Colonic mucosa (tissue), 4 donors: ENCODE measurements around the gene SERINC5. TPM values are rescaled to one million over a fixed set of nuclear protein-coding genes. Genes with fewer than 3 reads are reported as not detected.
A peak's percentile ranks its signal among the peaks of the same experiment; 100 is the strongest.

Experiments used
- DNase-seq: peaks from one replicate; pipeline ENCODE4 v3.0.0-alpha.2; 2020
- H3K27ac ChIP-seq: fragments of 200-600 bp; one replicate; pipeline ENCODE4 v1.8.0; 2021
- H3K27me3 ChIP-seq: fragments of 200-600 bp; one replicate; pipeline ENCODE4 v1.8.0; 2021
- H3K36me3 ChIP-seq: fragments of 200-600 bp; one replicate; pipeline ENCODE4 v1.8.0; 2021
- H3K4me1 ChIP-seq: fragments of 200-600 bp; one replicate; pipeline ENCODE4 v1.8.0; 2021; ENCODE audit warnings: mild to moderate bottlenecking
- H3K4me3 ChIP-seq: fragments of 200-600 bp; one replicate; pipeline ENCODE4 v1.8.0; 2021
- H3K9ac ChIP-seq, 2 donors: one replicate each; pipeline ENCODE4 v1.7.0; 2013; ENCODE audit warnings: control low read depth in 2 of 2, low read depth in 2 of 2, low read length in 2 of 2
- H3K9me3 ChIP-seq: fragments of 200-600 bp; one replicate; pipeline ENCODE4 v1.8.0; 2021
- intact Hi-C: fragments of 100-400 bp; cut with DNase I; formaldehyde crosslinking; loops from one replicate; pipeline ENCODE4 v1.14.1; 2022
- total RNA-seq, 2 donors: library from RNA; stranded (reverse); fragmentation: NEBNext Ultra II Directional in 1 of 2; extraction: Animal tissue kit (Norgen Biotek cat#: 25700) in 1 of 2; gene quantifications; one replicate each; pipeline ENCODE4 v1.2.1, GENCODE V29; 2021
- TF ChIP-seq, protein P1 (sequence below): fragments of 200-600 bp; IDR thresholded peaks from one replicate; pipeline ENCODE4 v1.8.0; 2022; ENCODE audit warnings: antibody characterized with exemption, mild to moderate bottlenecking
- donor health status: healthy.
- donor health status: DM: no; HTN: no; CAD: no.
- donor health status: DM: no; HTN: no; CAD: no.

Gene SERINC5
- total RNA-seq, 2 donors from 2014 or later, result 138 to 141 TPM

GRCh38 chr5:80213466-80213865 lies 42.4 kb downstream of the SERINC5 start:
- Histone ChIP-seq H3K36me3 (no peaks in the 10 kb centered on the region), H3K9ac (peak overlapping the region in 1 of 2 donors; percentile 10), H3K27me3 (no peaks in the 10 kb centered on the region), H3K4me3 (no peak overlapping the region), H3K27ac (no peak overlapping the region), H3K9me3 (no peaks in the 10 kb centered on the region), H3K4me1 (peaks cover 4% of the 10 kb centered on the region)
- TF ChIP-seq, protein P1, sequence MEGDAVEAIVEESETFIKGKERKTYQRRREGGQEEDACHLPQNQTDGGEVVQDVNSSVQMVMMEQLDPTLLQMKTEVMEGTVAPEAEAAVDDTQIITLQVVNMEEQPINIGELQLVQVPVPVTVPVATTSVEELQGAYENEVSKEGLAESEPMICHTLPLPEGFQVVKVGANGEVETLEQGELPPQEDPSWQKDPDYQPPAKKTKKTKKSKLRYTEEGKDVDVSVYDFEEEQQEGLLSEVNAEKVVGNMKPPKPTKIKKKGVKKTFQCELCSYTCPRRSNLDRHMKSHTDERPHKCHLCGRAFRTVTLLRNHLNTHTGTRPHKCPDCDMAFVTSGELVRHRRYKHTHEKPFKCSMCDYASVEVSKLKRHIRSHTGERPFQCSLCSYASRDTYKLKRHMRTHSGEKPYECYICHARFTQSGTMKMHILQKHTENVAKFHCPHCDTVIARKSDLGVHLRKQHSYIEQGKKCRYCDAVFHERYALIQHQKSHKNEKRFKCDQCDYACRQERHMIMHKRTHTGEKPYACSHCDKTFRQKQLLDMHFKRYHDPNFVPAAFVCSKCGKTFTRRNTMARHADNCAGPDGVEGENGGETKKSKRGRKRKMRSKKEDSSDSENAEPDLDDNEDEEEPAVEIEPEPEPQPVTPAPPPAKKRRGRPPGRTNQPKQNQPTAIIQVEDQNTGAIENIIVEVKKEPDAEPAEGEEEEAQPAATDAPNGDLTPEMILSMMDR, result no peak
- no peak for DNase-seq
- intact Hi-C loops, result no loop called here

DNA sequence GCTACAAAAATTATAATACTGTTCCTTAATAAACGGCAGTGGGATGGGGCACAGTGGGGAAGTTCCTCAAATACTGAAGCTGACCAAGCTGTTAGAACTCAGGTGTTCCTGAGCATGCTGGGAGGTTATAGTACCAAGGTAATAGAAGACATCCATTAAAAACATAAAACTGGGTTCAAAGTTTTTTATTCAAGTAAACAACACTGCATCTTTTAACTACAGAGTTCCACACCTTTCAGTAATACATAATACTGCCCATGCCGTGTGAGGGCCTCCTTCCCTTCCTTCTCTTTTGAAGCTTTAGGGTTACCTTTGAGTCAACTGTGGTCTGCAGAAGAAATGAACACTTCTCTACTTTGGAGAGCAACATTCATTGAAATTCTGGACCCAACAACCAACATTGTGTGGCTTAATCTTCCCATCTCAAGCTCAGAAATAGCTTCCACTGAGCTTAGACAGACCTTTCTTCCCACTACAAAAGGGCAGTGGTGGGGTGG lies 43.6 kb downstream of the SERINC5 start:
- intact Hi-C loops, result no loop called here
- no peak for DNase-seq
- Histone ChIP-seq H3K27ac (no peak overlapping the region), H3K36me3 (no peaks in the 10 kb centered on the region), H3K9ac (peak overlapping the region in 1 of 2 donors; percentile 15), H3K4me1 (no peaks in the 10 kb centered on the region), H3K4me3 (no peak overlapping the region), H3K9me3 (no peaks in the 10 kb centered on the region), H3K27me3 (no peaks in the 10 kb centered on the region)
- TF ChIP-seq, protein P1, result no peak

GRCh38 chr5:80211327-80211726 lies 44.5 kb downstream of the SERINC5 start:
- no peaks in the 10 kb centered on the region for H3K27me3 ChIP-seq
- H3K36me3 ChIP-seq, result no peaks in the 10 kb centered on the region
- TF ChIP-seq, protein P1, result no peak
- H3K9me3 ChIP-seq, result no peaks in the 10 kb centered on the region
- intact Hi-C loops, result no loop called here
- no peaks in the 10 kb centered on the region for H3K4me1 ChIP-seq
- no peak overlapping the region for H3K4me3 ChIP-seq
- H3K9ac ChIP-seq, result no peak overlapping the region
- H3K27ac ChIP-seq, result no peak overlapping the region
- DNase-seq, result no peak

DNA sequence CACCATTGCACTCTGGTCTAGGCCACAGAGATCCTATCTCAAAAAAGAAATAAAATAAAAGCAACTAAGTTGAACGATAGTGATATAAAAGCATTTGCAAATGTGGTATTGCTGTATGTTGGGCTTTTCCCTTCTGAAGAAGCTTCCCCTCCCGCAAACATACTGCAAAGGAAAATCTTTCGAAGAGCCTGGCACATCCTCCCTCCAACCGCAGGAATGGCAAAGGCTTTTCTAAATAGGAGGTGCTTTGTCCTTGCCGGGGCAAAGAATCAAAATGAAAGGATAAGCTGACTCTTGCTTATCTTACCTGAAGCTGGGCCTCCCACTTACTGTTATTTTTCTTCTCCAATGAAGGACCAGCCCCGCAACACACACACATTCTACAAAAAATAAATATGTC lies 45.8 kb downstream of the SERINC5 start:
- intact Hi-C loops, result no loop called here
- no peak overlapping the region for H3K4me3 ChIP-seq
- TF ChIP-seq, protein P1, result no peak
- no peaks in the 10 kb centered on the region for H3K9me3 ChIP-seq
- H3K27me3 ChIP-seq, result no peaks in the 10 kb centered on the region
- peaks cover 3% of the 10 kb centered on the region for H3K4me1 ChIP-seq
- H3K36me3 ChIP-seq, result no peaks in the 10 kb centered on the region
- no peak overlapping the region for H3K27ac ChIP-seq
- DNase-seq, result no peak
- no peak overlapping the region for H3K9ac ChIP-seq

DNA sequence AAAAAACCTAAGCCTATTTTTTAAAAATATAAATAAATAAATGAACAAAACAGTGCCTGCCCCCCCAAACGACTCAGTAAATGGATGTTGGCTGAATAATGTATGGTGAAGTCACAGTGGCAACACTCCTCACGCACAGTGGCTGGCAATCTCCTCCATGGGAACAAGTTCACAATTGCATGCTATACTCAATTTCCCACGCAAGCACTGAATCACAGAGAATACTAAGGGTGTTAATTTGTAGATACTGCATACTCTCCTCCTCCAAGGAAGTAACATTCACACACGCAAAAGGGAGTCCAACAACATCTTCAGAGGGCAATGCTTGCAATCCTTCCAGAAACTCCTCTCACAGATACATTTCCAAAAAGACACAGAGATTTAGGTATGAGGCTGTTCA lies 47.5 kb downstream of the SERINC5 start:
- intact Hi-C loops, result no loop called here
- H3K9me3 ChIP-seq, result no peaks in the 10 kb centered on the region
- H3K36me3 ChIP-seq, result no peaks in the 10 kb centered on the region
- H3K9ac ChIP-seq, result peak overlapping the region in 1 of 2 donors; percentile 16
- TF ChIP-seq, protein P1, result no peak
- H3K4me3 ChIP-seq, result no peak overlapping the region
- DNase-seq, result no peak
- no peak overlapping the region for H3K27ac ChIP-seq
- H3K4me1 ChIP-seq, result peaks cover 3% of the 10 kb centered on the region
- H3K27me3 ChIP-seq, result no peaks in the 10 kb centered on the region
